MG63 (cell line): ENCODE results near the gene SCLY. TPM values are rescaled to one million over a fixed set of nuclear protein-coding genes. Genes with fewer than 3 reads are reported as not detected.
"Not testable (repeated sequence)": the region's sequence is repeated elsewhere in the genome, so short reads cannot be mapped to it uniquely, and the experiment has no call there.

Experiments
- DNase-seq: peaks from one replicate; pipeline ENCODE4 v3.0.0-alpha.2; 2020
- H3K27me3 ChIP-seq: fragments of 250-450 bp; sonication (Bioruptor Pico); 2 replicates; pipeline ENCODE4 v1.5.1; 2020; ENCODE audit warnings: mild to moderate bottlenecking, moderate library complexity
- H3K36me3 ChIP-seq: fragments of 250-450 bp; sonication (Bioruptor Pico); 2 replicates; pipeline ENCODE4 v1.5.1; 2020; ENCODE audit warnings: mild to moderate bottlenecking, moderate library complexity
- H3K4me3 ChIP-seq: fragments of 250-450 bp; sonication (Bioruptor Pico); 2 replicates; pipeline ENCODE4 v1.5.1; 2020; ENCODE audit warnings: mild to moderate bottlenecking, moderate library complexity
- H3K9me3 ChIP-seq: fragments of 250-450 bp; sonication (Bioruptor Pico); 2 replicates; pipeline ENCODE4 v1.5.1; 2020; ENCODE audit warnings: mild to moderate bottlenecking, moderate library complexity
- total RNA-seq: library from RNA; depleted of rRNA; stranded (reverse); fragments of >200 nt; shearing (Covaris generic); gene quantifications from 2 replicates; pipeline ENCODE4 v1.2.3, GENCODE V29; 2014; ENCODE audit warnings: low replicate concordance

Gene SCLY
- total RNA-seq, 1 experiment from 2014 or later: 19.0 TPM

DNA sequence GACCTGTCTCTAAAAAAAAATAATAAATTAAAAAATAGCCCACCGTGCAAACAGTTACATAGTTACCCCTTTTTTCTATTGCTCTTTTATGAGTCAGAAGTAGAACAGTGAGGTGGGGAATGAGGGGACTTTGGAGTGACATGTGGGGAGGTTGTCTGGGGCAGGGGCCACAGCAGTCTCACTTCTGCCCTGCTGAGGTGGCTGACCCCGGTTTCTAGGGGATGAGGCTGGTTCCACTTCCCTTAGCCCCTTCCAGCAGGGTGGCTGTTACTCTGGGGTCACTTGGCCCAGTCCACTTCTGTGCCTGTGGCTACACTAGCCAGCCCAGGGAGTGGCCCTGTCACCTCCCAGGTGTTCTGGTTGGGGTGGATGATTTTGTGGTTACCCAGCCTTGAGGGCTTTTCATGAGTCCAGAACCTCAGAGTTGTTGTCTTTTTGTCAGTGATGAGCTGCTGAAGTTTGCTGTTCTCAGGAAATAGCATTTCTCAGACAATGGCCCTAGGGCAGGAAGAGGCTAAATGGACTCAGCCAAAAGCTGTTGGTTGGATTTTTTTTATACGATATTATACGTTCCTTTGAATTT, 28.0 kb upstream of the SCLY start:
- no peaks in the 10 kb centered on the region for H3K9me3 ChIP-seq
- H3K27me3 ChIP-seq: no peaks in the 10 kb centered on the region
- H3K36me3 ChIP-seq: peaks cover 56% of the 10 kb centered on the region
- no peak overlapping the region for H3K4me3 ChIP-seq
- no peak for DNase-seq

DNA sequence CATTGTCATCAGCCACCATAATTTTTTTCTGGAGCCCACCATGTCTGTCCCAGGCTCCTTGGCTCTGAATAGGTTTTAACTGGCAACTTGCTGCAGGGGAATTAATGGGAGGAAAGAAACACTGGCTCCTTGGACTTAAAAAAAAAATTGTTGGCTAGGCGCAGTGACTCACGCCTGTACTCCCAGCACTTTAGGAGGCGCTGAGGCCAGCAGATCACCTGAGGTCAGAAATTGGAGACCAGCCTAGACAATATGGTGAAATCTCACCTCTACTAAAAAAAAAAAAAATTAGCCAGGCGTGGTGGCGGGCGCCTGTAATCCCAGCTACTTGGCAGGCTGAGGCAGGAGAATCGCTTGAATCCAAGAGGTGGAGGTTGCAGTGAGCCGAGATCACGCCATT, 26.8 kb upstream of the SCLY start:
- H3K9me3 ChIP-seq, DNase-seq, H3K27me3 ChIP-seq, H3K4me3 ChIP-seq: not testable (repeated sequence)
- H3K36me3 ChIP-seq: peaks cover 62% of the 10 kb centered on the region

DNA sequence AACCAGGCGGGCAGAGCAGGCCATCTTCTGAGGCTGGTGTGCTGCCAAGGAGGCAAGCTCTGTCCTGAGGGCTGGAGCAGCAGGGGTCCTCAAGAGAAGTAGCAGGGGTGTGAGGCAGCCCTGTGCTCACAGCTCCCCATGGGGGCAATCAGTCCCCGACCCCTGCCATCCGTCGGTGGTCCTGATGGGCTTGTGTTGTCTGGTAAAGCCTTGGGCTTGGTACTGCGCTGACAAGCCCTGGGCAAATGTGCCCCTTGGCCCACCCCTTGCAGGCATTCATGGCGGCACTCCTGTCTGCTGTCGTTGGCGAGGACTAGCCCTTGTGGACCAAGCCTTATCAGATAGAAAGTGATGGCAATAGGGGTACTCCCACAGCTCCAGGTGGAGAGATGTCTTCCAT, 22.6 kb upstream of the SCLY start:
- Histone ChIP-seq H3K27me3 (no peaks in the 10 kb centered on the region), H3K9me3 (no peaks in the 10 kb centered on the region), H3K36me3 (peaks cover 64% of the 10 kb centered on the region)

DNA sequence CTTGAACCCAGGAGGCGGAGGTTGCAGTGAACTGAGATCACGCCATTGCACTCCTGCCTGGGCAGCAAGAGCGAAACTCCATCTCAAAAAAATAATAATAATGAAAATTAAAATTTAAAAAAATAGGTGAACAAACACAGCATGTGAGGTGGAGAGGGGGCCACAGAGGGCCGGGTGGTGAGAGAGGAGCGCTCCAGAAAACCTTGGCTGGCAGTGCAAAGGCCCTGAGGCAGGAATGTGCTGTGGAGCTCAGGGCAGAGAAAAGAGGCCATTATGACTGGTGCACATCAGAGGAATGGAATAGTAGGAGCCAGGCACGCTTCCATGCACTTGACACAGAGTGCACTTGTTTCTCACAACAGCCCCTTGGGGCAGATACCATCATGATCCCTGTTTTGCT, 21.6 kb upstream of the SCLY start:
- Histone ChIP-seq H3K9me3 (no peaks in the 10 kb centered on the region), H3K4me3 (no peak overlapping the region), H3K36me3 (peaks cover 67% of the 10 kb centered on the region), H3K27me3 (no peaks in the 10 kb centered on the region)
- no peak for DNase-seq

More for the DNA sequence above, 22.6 kb upstream of the SCLY start:
- H3K4me3 ChIP-seq: no peak overlapping the region
- no peak for DNase-seq

DNA sequence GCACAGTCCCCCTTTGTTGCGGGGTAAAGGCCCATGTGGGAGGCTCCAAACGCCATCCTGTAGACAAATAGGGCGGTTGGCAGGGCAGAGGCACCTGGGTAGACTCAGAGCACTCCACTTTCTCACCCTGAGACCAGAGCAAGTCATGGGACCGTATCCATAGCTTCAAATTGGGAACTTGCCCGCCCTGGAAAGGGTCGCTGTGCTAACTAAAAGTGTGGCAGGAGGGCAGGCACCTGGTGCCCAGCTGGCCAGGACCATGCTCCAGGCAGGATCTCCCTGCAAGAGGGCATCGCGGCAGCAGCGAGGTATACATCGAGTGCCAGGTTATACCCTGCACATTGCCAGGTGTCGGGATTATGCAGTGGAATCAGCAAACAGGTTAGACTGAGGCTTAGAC, 20.8 kb upstream of the SCLY start:
- Histone ChIP-seq H3K36me3 (peaks cover 63% of the 10 kb centered on the region), H3K9me3 (no peaks in the 10 kb centered on the region), H3K27me3 (no peaks in the 10 kb centered on the region), H3K4me3 (no peak overlapping the region)
- no peak for DNase-seq

DNA sequence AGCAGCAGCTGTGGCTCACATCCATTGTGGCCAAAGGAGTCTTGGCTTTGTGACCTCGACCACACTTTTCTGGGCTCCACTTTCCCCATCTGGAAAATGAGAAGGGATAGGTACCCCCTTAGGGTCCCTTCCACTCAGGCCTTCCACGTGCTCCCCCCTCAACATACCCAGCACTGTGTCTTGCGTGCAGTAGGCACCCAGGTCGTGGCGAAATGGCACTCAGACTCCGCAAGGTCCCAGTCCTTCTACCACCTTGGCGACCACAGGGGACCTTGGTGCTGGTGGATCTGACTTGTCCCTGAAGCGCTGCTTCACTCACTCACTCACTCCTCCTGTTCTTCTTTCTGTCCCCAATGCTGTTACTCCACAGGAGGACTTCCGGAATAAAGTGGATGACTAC, 19.9 kb upstream of the SCLY start:
- H3K36me3 ChIP-seq: peaks cover 54% of the 10 kb centered on the region
- DNase-seq: no peak
- H3K9me3 ChIP-seq: no peaks in the 10 kb centered on the region
- no peaks in the 10 kb centered on the region for H3K27me3 ChIP-seq
- H3K4me3 ChIP-seq: no peak overlapping the region

DNA sequence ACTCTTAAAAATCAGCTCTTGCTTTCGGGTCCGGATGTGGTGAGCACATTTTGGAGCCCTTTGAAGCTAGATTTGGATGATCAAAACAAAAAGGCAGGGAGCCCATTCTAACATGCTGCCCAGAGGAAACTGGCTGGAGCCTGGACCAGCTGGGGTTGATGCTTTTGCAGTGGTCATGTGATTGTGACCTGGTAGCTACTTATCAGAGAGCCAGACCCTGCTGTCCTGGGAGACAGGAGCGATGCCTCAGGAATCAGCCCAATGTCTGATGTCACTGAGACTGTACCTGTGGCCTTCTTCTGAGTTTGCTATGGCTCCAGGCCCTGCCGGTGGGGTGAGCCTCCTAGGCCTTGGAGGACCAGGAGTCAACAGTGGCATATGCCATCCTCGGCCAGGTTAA, 18.7 kb upstream of the SCLY start:
- H3K4me3 ChIP-seq: no peak overlapping the region
- peaks cover 48% of the 10 kb centered on the region for H3K36me3 ChIP-seq
- no peaks in the 10 kb centered on the region for H3K9me3 ChIP-seq
- H3K27me3 ChIP-seq: no peaks in the 10 kb centered on the region
- no peak for DNase-seq

DNA sequence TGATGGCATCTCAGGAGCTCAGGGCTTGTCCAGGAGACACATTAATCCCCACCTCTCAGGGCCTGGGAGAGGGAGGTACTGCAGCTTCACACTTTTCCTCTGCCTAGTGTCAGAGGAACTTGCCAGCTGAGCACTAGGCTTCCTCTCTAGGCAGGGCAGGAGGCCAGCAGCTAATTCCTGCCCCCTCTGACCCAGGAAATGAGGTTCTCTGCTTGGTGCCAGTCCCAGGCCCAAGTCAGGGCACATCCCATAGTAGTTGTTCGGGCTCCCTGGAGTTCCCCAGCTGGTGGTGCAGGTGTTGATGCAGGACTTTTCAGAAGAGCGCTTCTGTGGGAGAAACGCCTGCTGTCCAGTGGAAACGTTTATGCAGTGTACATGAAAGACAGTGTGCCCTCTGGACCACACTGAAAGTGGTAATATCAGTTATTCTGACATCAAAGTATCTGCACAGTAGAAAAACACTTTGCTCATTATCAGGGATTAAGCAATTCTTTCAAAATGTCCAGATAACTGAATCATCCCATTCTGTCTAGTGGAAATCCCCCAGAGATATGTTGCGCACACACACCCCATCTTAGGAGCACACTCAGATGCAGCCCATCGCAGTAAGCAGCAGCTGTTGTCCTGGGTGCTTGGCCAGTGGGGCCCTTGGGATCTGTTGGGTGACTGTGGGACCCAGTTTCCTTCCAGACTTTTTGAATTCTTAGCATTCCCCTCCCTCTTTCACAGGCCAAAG, 17.8 kb upstream of the SCLY start:
- H3K27me3 ChIP-seq: no peaks in the 10 kb centered on the region
- H3K9me3 ChIP-seq: no peaks in the 10 kb centered on the region
- peaks cover 42% of the 10 kb centered on the region for H3K36me3 ChIP-seq
- DNase-seq: peak; percentile 58
- H3K4me3 ChIP-seq: no peak overlapping the region

DNA sequence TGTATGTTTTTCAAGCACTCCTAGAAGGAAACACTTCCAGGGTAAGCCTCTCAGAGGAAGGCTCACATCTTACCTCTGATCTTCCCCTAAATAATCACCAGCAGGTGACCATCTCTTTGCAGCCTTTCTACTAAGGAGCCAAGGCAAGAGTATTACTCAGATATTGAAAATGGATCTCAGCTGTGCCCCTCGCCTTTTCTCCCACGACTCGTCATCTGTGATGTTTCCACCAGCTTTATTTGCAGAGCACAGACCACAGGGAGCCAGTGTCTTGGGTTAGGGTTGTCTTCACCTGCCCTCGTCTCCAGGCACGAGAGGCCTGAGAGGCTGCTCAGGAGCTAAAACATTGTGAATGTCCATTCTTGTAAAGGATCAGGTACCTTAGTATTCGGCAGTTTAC, 16.9 kb upstream of the SCLY start:
- Histone ChIP-seq H3K27me3 (no peaks in the 10 kb centered on the region), H3K36me3 (peaks cover 36% of the 10 kb centered on the region), H3K4me3 (no peak overlapping the region), H3K9me3 (no peaks in the 10 kb centered on the region)
- no peak for DNase-seq

DNA sequence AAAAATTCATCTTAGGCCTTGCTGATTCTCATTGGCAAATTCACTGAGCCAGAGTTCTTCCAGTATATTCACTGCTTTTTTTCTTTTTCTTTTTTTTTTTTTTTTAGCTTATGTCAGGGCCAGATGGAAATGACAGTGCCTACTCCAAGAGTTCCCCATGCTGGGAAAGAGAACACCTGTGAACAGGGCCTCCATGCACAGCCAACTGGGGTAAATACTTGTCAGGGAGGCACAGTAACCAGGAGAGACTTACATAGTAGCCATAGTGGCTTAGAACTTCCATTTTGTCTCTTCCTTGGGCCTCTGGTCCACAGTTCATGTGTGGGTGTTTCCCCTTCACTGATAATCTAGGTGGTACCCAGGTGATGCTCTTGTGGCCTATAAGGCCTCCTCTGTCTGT, 15.2 kb upstream of the SCLY start:
- H3K36me3 ChIP-seq: peaks cover 29% of the 10 kb centered on the region
- DNase-seq: no peak

DNA sequence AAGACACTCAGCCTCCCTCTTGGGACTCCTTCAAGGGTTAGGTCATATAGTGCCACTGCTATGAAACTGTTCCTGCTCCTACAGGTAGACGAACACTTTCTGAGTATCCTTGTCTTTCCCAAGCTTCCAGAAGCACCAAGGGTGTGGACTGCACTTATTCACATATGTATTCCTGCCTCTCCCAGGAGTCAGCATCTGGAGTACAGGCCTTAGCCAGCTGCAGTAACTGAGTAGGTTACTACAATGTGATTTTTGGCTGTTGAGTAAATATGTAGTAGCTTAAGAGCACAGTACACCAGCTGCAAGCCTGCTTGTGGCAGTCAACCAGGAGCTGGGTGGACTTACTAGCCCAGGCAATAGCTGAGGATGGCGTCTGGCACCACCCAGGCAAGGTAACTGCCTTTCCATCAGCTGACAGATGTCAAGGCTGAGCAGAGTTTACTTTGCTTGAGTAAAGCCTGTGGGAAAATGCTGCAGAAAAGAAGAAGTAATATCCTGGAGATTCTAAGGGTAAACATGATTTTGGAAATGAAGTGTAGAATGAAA, 14.0 kb upstream of the SCLY start:
- H3K4me3 ChIP-seq: no peak overlapping the region
- H3K9me3 ChIP-seq: no peaks in the 10 kb centered on the region
- no peaks in the 10 kb centered on the region for H3K27me3 ChIP-seq
- no peak for DNase-seq
- H3K36me3 ChIP-seq: peaks cover 22% of the 10 kb centered on the region

More for the DNA sequence above, 15.2 kb upstream of the SCLY start:
- H3K27me3 ChIP-seq: no peaks in the 10 kb centered on the region
- H3K9me3 ChIP-seq: no peaks in the 10 kb centered on the region
- H3K4me3 ChIP-seq: no peak overlapping the region

DNA sequence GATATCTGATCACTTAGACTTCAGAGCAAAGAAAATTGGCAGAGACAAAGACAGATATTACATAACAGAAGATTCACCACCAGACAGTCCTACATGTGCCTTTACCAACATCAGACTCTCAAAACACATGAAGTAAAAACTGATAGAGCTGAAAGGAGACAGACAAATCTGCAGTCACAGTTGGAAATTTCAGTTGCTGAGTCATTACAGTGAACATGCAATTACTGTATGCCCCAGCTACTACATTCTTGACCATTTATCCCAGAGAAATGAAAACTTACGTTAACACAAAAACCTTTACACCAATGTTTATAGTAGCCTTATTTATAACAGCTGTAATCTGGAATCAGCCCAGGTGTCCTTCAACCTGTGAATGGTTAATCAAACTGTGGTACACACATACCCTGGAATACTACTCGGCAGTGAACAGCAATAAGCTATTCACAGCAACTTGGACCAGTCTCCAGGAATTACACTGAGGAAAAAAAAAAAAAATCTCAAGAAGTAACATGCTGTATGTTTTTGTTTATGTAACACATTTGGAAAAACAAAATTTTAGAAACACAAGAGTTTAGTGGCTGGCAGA, 7.5 kb upstream of the SCLY start:
- H3K27me3 ChIP-seq: no peaks in the 10 kb centered on the region
- DNase-seq: no peak
- H3K36me3 ChIP-seq: no peaks in the 10 kb centered on the region
- no peak overlapping the region for H3K4me3 ChIP-seq
- H3K9me3 ChIP-seq: 0 out of 2 replicates have a peak, but pooled peaks cover 5% of the 10 kb centered on the region

DNA sequence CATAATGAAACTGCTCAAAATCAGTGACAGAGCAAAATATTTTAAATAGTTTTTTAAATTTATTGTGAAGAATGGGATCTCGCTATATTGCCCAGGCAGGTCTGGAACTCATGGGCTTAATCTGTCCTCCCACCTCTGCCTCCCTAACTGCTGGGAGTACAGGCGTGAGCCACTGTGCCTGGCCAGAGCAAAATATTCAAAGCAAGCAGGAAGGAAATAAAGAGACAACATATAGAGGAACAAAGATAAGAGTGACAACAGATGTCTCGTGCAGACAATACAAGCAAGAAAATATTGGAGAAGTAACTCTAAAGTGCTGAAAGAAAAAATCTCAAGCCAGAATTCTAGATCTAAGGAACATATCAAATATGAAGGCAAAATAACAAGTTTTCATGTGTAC, 5.0 kb upstream of the SCLY start:
- no peak for DNase-seq
- H3K27me3 ChIP-seq: no peaks in the 10 kb centered on the region
- H3K36me3 ChIP-seq: no peaks in the 10 kb centered on the region

DNA sequence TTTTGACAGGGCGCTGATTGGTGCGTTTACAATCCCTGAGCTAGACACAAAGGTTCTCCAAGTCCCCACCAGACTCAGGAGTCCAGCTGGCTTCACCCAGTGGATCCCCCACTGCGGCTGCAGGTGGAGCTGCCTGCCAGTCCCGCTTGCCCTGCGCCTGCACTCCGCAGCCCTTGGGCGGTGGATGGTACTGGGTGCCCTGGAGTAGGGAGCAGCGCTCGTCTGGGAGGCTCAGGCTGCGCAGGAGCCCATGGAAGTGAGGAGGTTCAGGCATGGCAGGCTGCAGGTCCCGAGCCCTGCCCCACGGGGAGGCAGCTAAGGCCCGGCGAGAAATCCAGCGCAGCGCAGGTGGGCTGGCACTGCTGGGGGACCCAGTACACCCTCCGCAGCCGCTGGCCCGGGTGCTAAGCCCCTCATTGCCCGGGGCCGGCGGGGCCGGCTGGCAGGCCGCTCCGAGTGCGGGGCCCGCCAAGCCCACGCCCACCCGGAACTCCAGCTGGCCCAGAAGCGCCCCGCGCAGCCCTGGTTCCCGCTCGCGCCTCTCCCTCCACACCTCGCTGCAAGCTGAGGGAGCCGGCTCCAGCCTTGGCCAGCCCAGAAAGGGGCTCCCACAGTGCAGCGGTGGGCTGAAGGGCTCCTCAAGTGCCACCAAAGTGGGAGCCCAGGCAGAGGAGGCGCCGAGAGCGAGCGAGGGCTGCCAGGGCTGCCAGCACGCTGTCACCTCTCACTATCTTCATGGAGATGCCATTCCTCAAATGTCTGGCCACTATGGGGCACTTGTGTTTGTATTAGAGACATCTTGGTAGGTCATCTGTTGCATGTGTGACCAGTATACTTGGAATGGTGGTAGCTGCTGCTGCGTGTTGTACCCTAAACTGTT, 2.9 kb upstream of the SCLY start:
- not testable (repeated sequence) for H3K27me3 ChIP-seq, H3K36me3 ChIP-seq, DNase-seq, H3K4me3 ChIP-seq, H3K9me3 ChIP-seq

More for the DNA sequence above, 5.0 kb upstream of the SCLY start:
- Histone ChIP-seq H3K9me3 (0 out of 2 replicates have a peak, but pooled peaks cover 5% of the 10 kb centered on the region), H3K4me3 (no peak overlapping the region)

DNA sequence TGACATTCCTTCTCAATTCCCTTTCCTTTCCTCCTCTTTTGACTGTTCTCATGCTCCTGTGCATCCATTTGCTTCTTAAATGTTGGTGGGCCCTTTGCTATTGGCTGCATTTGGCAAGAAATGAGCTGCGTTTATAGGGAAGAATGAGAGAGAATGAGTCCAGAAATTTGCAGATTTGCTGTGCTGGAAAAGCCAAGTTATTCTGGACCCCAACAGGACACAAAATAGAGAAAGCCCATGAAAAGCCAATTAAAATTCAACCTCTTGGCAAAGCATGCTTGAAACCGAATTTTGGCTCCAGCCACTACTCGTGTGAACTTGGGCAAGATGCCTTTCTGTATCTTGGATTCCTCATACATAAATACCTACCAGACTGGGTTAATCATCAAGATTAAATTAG, 1.3 kb upstream of the SCLY start:
- peak overlapping the region; percentile 81 for H3K4me3 ChIP-seq
- 0 out of 2 replicates have a peak, but pooled peaks cover 5% of the 10 kb centered on the region for H3K9me3 ChIP-seq
- H3K36me3 ChIP-seq: peaks cover 5% of the 10 kb centered on the region
- no peaks in the 10 kb centered on the region for H3K27me3 ChIP-seq
- no peak for DNase-seq

DNA sequence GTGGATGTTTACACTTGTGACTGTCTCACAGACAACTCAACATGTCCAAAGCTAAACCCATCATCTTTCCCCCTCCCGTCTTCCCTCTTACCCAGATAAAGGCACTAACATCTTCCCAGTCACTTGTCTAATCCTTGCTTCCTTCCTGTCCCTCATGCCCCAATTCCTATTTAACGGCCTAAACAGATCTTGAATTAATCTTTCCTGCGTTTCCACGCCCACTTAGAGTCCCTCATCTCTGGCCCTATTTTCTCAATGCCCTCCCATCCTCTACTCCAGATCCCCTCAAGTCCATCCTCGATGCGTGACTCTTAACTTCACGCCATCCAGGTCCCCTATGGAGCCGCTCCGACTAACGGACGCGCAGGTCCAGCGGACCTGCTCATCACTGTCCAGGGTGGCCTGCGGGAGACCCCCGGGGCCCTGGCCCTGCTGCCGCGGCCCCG, 682 bp upstream of the SCLY start:
- Histone ChIP-seq H3K4me3 (peak overlapping the region; percentile 81), H3K36me3 (peaks cover 12% of the 10 kb centered on the region), H3K9me3 (0 out of 2 replicates have a peak, but pooled peaks cover 5% of the 10 kb centered on the region), H3K27me3 (no peaks in the 10 kb centered on the region)
- DNase-seq: no peak
